Right lobe of liver (tissue), 6 donors: ENCODE results near the gene UQCR10. TPM values are rescaled to one million over a fixed set of nuclear protein-coding genes. Genes with fewer than 3 reads are reported as not detected.
A peak's percentile ranks its signal among the peaks of the same experiment; 100 is the strongest.

ENCODE experiments used
- ATAC-seq, 4 donors: fragments of 200-7000 bp; cut with Tn5 transposase; one replicate each; pipeline ENCODE4 v1.9.1; 2020; ENCODE audit warnings: mild to moderate bottlenecking in 4 of 4, moderate library complexity in 4 of 4
- DNase-seq, 3 donors: peaks; one replicate each; pipeline ENCODE4 v3.0.0-alpha.2; 2020
- H3K27ac ChIP-seq, 3 donors: fragments of 200-600 bp; one replicate each; pipeline ENCODE4 v1.8.0; 2022
- H3K27me3 ChIP-seq, 2 donors: fragments of 200-600 bp; one replicate each; pipeline ENCODE4 v1.8.0; 2022
- H3K36me3 ChIP-seq, 4 donors: fragments of 200-600 bp; sonication (generic) in 1 of 4; one replicate each; pipeline versions ENCODE4 v1.5.1 to v1.8.0; 2017 to 2022; ENCODE audit warnings: control low read depth in 1 of 4
- H3K4me1 ChIP-seq, 4 donors: fragments of 200-600 bp; sonication (generic) in 1 of 4; one replicate each; pipeline versions ENCODE4 v1.5.1 to v1.8.0; 2017 to 2022; ENCODE audit warnings: control low read depth in 1 of 4
- H3K4me3 ChIP-seq, 3 donors: fragments of 200-600 bp; one replicate each; pipeline ENCODE4 v1.8.0; 2022
- H3K9me3 ChIP-seq, 4 donors: fragments of 200-600 bp; sonication (generic) in 1 of 4; one replicate each; pipeline versions ENCODE4 v1.5.1 to v1.8.0; 2017 to 2022; ENCODE audit warnings: control low read depth in 1 of 4
- POLR2A ChIP-seq: fragments of 450-650 bp; IDR thresholded peaks from one replicate; pipeline ENCODE4 v1.6.1; 2017; ENCODE audit warnings: antibody characterized with exemption, mild to moderate bottlenecking
- WGBS: methylation state at CpG from one replicate; pipeline ENCODE4 v1.1.6; 2018; ENCODE audit warnings: low coverage, low lambda C conversion rate; ENCODE audit not compliant: insufficient coverage; ENCODE audit errors: missing lambda C conversion rate; 5-methylcytosine and 5-hydroxymethylcytosine counted together
- intact Hi-C, 2 donors: fragments of 100-400 bp; cut with DNase I; formaldehyde crosslinking; loops; one replicate each; pipeline versions ENCODE4 v1.11.2 to v1.14.1; 2022
- total RNA-seq, 6 experiments: library from RNA; depleted of rRNA in 2 of 6; stranded (reverse); fragments of >200 nt in 2 of 6; fragmentation: NEBNext Ultra II Directional in 3 of 6; extraction: Animal tissue kit (Norgen Biotek cat#: 25700) in 3 of 6; gene quantifications; one replicate each; pipeline versions ENCODE4 v1.1.0 to v1.2.4, GENCODE V29; 2016 to 2023
- TF ChIP-seq, protein P1 (sequence below), 4 donors: fragments of 200-600 bp in 3 of 4; fragments of 450-650 bp in 1 of 4; IDR thresholded peaks; one replicate each; pipeline versions ENCODE4 v1.5.1 to v1.8.0; 2016 to 2022; ENCODE audit warnings: antibody characterized with exemption in 4 of 4, mild to moderate bottlenecking in 2 of 4
- donor health status: DM: no; HTN: yes; CAD: no.
- donor health status: DM: no; HTN: no; CAD: no.
- donor health status: DM: no; HTN: no; CAD: no.
- donor health status: DM: no; HTN: yes; CAD: no.
- donor health status: DM: no; HTN: yes; CAD: no.

UQCR10 gene
- total RNA-seq, 6 experiments from 2014 or later, result 57.4 to 71.6 (median 64.0) TPM

DNA sequence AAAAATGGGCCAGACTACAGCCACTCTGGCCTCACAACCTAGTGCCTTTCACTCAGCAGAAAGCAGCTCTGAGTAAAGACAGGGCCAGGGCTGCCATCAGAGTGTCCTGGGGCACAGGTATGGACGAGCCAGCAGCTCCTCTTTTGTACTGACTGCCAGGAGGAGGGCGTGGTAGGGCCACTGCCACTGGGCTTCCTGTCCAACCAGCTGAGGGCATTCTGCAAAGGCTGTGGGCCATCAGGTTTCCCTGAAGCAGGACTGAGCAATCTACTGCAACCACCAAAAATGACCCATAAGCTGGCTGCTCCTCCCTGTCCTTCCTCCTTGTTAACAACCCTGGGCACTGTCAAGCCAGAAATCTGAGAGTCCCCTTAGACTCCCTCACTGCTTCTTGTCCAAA, 37.8 kb downstream of the UQCR10 start:
- Histone ChIP-seq H3K27ac (no peak overlapping the region), H3K4me1 (peaks cover 0 to 8% (median 4%) of the 10 kb centered on the region in 4 donors), H3K4me3 (no peak overlapping the region), H3K27me3 (no peaks in the 10 kb centered on the region), H3K9me3 (no peaks in the 10 kb centered on the region), H3K36me3 (peaks cover 0 to 79% (median 32%) of the 10 kb centered on the region in 4 donors)
- no peak for DNase-seq
- no peak for ATAC-seq
- WGBS, result no CpG with 5 or more reads among the region's 2 CpGs
- intact Hi-C loops, result no loop called here
- no peak for TF ChIP-seq POLR2A
- TF ChIP-seq, protein P1, sequence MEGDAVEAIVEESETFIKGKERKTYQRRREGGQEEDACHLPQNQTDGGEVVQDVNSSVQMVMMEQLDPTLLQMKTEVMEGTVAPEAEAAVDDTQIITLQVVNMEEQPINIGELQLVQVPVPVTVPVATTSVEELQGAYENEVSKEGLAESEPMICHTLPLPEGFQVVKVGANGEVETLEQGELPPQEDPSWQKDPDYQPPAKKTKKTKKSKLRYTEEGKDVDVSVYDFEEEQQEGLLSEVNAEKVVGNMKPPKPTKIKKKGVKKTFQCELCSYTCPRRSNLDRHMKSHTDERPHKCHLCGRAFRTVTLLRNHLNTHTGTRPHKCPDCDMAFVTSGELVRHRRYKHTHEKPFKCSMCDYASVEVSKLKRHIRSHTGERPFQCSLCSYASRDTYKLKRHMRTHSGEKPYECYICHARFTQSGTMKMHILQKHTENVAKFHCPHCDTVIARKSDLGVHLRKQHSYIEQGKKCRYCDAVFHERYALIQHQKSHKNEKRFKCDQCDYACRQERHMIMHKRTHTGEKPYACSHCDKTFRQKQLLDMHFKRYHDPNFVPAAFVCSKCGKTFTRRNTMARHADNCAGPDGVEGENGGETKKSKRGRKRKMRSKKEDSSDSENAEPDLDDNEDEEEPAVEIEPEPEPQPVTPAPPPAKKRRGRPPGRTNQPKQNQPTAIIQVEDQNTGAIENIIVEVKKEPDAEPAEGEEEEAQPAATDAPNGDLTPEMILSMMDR (IDR thresholded peaks at IDR 0.05), result no peak

DNA sequence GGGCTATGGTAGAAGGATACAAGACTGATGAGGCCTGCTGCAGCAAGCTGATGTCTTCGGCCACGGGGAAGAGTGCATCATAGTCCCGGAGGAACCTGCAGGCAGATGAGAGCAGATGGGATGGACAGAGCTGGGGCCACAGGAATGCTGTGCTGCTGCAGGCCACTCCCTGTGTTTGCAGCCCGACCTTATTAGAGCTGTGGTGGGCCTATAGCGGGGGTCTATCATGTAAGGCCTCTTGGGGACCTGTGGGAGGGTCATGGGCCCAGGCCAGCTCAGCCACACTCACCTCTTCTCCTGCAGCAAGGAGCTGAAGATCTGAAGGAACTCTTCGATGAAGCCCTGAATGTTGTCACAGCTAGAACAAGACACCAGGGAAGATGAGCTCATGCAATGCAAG, 39.0 kb downstream of the UQCR10 start:
- 85% methylated on average over 4 of the region's 6 CpGs for WGBS
- H3K4me1 ChIP-seq, result peaks cover 0 to 15% (median 7%) of the 10 kb centered on the region in 4 donors
- no peak for ATAC-seq

GRCh38 chr22:29810216-29810615, 43.0 kb downstream of the UQCR10 start:
- 61% methylated on average over 2 of the region's 2 CpGs for whole genome bisulfite sequencing
- no peak overlapping the region for H3K4me3 ChIP-seq
- intact Hi-C loops, result no loop called here
- TF ChIP-seq, protein P1 (IDR thresholded peaks at IDR 0.05), result no peak
- TF ChIP-seq POLR2A, result no peak
- peaks cover 0 to 36% (median 20%) of the 10 kb centered on the region in 4 donors for H3K36me3 ChIP-seq
- H3K4me1 ChIP-seq, result peaks cover 0 to 51% (median 26%) of the 10 kb centered on the region in 4 donors
- H3K27me3 ChIP-seq, result no peaks in the 10 kb centered on the region
- DNase-seq (no peak), ATAC-seq (peak in 2 of 4 donors; percentile 7 to 11)
- H3K27ac ChIP-seq, result peak overlapping the region in 1 of 3 donors; percentile 16
- no peaks in the 10 kb centered on the region for H3K9me3 ChIP-seq

More for the DNA sequence above, 39.0 kb downstream of the UQCR10 start:
- no peak for DNase-seq
- Histone ChIP-seq H3K9me3 (no peaks in the 10 kb centered on the region), H3K27ac (no peak overlapping the region), H3K36me3 (peaks cover 0 to 67% (median 32%) of the 10 kb centered on the region in 4 donors), H3K4me3 (no peak overlapping the region), H3K27me3 (no peaks in the 10 kb centered on the region)
- no peak for TF ChIP-seq POLR2A
- TF ChIP-seq, protein P1 (IDR thresholded peaks at IDR 0.05), result no peak
- intact Hi-C loops, result no loop called here

DNA sequence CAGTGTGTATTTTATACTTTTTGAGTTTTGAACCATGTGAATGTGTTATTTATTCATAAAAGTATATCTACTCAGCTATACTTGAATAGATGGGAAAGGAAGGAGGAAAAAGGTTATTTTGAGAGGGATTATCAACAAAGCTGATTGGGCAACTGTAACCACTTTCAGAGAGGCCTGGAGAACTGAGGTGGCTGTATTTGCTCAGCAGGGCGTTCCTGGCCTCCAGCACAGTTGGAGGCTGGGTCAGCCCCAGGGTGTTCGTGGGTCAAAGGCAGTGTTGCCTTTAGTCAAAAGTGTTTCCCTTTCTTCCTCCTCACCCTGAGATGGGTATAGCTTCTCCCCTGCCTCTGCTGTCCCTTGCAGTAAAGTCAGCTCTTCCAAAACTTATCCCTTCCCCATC, 44.2 kb downstream of the UQCR10 start:
- no peak for TF ChIP-seq POLR2A
- TF ChIP-seq, protein P1 (IDR thresholded peaks at IDR 0.05), result no peak
- H3K27me3 ChIP-seq, result no peaks in the 10 kb centered on the region
- peak; percentile 74 to 88 (median 87) for DNase-seq
- no peak overlapping the region for H3K4me3 ChIP-seq
- ATAC-seq, result peak; percentile 65 to 73 (median 70)
- 60% methylated on average over 1 of the region's 2 CpGs for WGBS
- intact Hi-C loops, result no loop called here
- H3K36me3 ChIP-seq, result peaks cover 0 to 26% (median 14%) of the 10 kb centered on the region in 4 donors
- peaks cover 0 to 63% (median 32%) of the 10 kb centered on the region in 4 donors for H3K4me1 ChIP-seq
- H3K9me3 ChIP-seq, result no peaks in the 10 kb centered on the region
- H3K27ac ChIP-seq, result peak overlapping the region in 2 of 3 donors; percentile 39 to 43
